ENCODE measurements around the gene RHEB.

The RHEB gene

DNA sequence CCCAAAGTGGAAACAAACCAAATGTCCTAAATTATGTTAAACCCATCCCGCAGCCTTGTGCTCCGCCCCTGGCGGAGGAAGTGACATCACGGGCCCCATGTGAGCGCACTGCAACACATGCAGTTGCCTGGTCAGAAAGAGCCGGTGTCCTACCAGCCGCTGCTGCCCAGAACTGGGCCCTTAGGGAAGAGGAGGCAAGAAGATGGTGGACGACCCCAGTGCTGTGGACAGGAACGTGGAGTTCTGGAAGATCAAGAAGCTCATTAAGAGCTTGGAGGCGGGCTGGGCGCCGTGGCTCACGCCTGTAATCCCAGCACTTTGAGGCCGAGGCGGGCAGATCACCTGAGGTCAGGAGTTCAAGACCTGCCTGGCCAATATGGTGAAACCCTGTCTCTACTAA, 18.0 kb downstream of the RHEB start:
- DNase-seq, result no peak

- no peak for DNase-seq
Measured at GRCh38 chr7:151498495-151498894, 21.2 kb downstream of the RHEB start.

GRCh38 chr7:151497306-151497871, 22.3 kb downstream of the RHEB start:
- no peak for DNase-seq

GRCh38 chr7:151495360-151495759, 24.3 kb downstream of the RHEB start:
- DNase-seq, result no peak

DNA sequence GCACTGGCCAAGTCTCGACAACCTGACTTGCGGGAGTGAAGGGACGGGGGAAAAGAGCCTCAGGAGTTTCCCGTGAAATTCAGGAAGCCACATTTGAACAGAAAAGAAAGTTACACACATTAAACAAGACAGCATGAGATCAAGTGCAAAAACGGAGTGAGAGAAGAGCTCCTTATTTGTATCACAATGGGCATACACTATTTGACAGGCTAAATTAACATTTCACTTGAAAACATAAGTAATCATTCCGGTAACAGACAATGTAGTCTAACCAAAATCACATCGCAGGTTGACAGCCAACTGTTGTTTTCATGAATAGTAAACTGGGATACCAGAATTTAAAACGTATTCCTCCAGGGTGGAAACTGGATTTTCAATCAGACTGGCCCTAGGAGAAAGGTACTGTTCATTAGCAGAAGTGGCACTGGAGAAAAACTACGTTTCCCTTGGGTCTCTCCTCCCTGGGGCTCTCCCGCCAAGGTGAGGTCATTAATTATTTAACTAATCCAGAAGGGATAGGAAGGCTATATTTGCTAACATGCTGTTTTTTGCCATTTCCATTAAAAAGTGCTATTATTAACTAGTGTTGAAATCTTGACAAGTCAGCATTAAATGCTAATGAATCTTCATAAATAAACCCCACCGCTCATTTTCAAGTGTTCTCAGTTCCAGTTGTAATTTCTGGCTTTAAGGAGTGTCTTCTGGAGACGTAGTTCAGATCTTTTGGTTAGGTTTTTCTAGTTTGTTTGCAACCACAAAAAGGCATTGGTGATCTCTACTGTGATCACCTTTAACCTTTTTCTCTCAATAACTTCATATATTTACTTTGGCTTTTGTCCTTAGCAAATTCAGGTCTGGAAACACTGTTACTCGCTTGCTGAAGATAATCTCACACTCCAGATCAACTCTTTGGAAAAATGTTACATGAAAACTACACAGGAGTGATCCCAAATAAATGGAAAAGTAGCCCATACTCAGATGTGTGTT, 25.1 kb downstream of the RHEB start:
- no peak for DNase-seq

DNA sequence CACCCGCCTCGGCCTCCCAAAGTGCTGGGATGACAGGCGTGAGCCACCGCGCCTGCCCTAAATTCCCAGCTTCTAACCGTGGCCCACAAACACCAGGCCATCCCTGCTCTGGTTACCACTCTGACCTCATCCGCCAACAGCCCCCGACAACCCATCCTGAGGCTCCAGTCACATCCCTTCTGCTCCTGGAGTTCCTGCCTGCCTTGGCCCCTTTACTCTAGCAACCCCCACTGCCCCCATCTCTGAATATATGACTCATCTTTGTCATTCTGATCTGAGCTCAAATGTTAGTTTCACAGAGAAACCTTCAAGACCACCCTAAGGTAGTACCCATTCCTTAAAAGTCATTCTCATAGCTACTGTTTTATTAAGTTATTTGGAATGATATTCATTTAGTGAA, 26.6 kb downstream of the RHEB start:
- no peak for DNase-seq

- DNase-seq, result no peak
Measured at GRCh38 chr7:151491859-151492258, 27.8 kb downstream of the RHEB start.

- DNase-seq, result no peak
Measured at GRCh38 chr7:151490456-151491105, 29.1 kb downstream of the RHEB start.

DNA sequence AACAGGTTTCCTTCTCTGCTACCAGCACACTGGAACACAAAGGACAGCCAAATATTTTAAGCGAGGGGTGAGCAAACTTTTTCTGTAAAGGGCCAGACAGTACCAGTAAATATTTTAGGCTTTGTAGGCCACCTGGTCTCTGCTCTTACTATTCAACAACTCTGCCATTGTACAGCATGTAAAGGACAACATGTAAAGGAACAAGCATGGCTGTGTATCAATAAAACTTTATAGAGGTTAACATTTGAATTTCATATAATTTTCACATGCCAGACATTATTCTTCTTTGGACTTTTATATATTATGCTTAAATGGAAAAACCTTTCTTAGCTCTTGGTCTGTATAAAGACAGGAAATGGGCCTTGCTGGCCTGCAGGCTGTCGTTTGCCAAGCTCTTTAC, 30.2 kb downstream of the RHEB start:
- no peak for DNase-seq

GRCh38 chr7:151488096-151488495, 31.6 kb downstream of the RHEB start:
- no peak for DNase-seq

DNA sequence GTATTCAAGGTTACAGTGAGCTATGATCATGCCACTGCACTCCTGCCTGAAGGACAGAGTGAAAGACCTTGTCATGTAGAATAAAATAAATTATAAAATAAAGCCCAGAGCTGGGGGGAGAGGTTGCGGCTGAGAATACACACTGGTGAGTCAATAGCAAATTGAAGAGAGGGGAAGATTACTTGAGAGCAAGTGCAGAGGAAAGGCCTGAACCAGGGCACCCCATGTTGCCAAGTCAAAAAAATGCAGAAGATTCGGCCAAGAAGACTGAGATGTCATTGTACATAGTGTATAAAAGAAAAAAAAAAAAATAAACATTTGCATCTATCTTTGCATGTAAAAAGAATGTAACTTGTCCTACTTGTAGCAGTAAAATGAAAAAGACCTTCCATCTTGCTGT, 32.5 kb downstream of the RHEB start:
- DNase-seq, result no peak

DNA sequence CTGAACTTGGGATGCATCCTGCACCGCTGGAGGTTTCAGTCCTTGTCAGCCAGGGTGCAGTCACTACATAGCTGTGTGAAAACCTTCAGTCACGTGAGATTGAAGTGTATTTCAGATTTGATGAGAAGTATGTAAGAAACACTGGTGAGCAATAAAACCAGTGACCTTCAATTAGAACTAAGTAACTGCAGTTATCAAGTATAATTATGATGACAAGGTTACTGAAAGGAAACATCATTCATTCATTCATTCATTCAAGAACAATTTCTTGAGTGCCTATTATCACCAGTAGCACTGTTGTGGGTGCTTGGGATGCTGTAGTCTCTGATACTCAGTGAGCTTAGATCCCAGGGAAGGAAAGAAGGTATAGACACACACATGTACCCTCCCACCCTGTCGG, 33.6 kb downstream of the RHEB start:
- DNase-seq, result no peak

- DNase-seq, result no peak
Measured at GRCh38 chr7:151484971-151485707, 34.6 kb downstream of the RHEB start.

- DNase-seq, result no peak
Measured at GRCh38 chr7:151483711-151483983, 36.0 kb downstream of the RHEB start.

DNA sequence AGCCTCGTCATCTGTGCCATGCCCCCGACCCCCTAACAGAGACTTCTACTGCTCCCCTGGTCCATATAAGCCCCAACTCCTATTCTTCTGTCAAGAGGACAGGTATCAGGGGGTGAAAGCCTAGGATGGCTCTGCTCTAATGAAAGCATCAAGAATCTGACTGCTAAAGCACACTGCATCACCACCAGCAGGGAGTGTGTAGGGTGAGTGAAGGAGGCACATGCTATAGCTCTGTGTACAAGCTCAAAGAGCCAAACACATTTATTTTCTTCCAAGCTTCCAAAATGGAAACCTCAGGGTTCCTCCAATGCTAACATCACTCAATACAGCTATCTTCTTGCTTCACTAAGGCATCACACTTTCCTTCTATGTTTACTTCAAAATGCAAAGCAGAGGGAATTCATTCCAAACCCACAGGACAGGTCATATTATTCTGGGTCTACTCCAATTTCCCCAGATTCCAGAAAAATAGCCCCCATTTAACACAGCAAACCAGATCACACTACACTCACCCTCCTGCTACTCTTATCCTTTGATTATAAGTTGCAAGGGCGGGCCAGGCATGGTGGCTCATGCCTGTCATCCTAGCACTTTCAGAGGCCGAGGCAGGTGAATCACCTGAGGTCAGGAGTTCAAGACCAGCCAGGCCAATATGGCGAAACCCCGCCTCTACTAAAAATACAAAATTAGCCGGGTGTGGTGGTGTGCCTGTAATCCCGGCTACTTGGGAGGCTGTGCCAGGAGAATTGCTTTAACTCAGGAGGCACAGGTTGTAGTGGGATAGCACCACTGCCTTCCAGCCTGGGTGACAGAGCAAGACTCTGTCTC, 36.6 kb downstream of the RHEB start:
- no peak for DNase-seq

- DNase-seq, result no peak
Measured at GRCh38 chr7:151481650-151482505, 37.8 kb downstream of the RHEB start.

- DNase-seq, result no peak
Measured at GRCh38 chr7:151477867-151478266, 41.8 kb downstream of the RHEB start.

- DNase-seq, result no peak
Measured at GRCh38 chr7:151472644-151473380, 46.9 kb downstream of the RHEB start.

- no peak for DNase-seq
Measured at GRCh38 chr7:151470711-151471110, 49.0 kb downstream of the RHEB start.

- DNase-seq, result no peak
Measured at GRCh38 chr7:151469281-151469680, 50.4 kb downstream of the RHEB start.
